Measurements from ENCODE around the gene ALDH4A1.

- TF ChIP-seq EZH2 (IDR thresholded peaks at IDR 0.05; ENCODE audit: low read length, unreplicated experiment) (no peak), CTCF (conservative IDR thresholded peaks at IDR 0.05; ENCODE audit: low read depth, low read length) (no peak)
These were observed 41.7 kb upstream of the ALDH4A1 start for GRCh38 chr1:18943914-18944572.
